Measurements from ENCODE around the gene HMGN2. TPM values are rescaled to one million over a fixed set of nuclear protein-coding genes. Genes with fewer than 3 reads are reported as not detected.

The HMGN2 gene
- total and polyA plus RNA-seq, 10 of the 15 experiments (the other 5 are each of a cell fraction or from before 2014, with no cell fraction given) = 249 to 2,682 (median 694) TPM

- TF ChIP-seq POLR2AphosphoS2 (IDR thresholded peaks at IDR 0.05; ENCODE audit: low read depth, low read length) (peak; percentile 66; the same call in 1 of the 2 replicates), MYB (IDR thresholded peaks at IDR 0.05; ENCODE audit: borderline replicate concordance, low read depth, low read length) (no peak), BCLAF1 (IDR thresholded peaks at IDR 0.05) (no peak), PAX8 (IDR thresholded peaks at IDR 0.05) (no peak), ZBTB40 (IDR thresholded peaks at IDR 0.05; ENCODE audit: borderline replicate concordance) (no peak), RB1 (IDR thresholded peaks at IDR 0.05; ENCODE audit: borderline replicate concordance) (peak; percentile 80), HSF1 (IDR thresholded peaks at IDR 0.05; ENCODE audit: low read depth, low read length) (no peak), SMAD1 (IDR thresholded peaks at IDR 0.05; ENCODE audit: low read depth, partially characterized antibody) (no peak), NR2C2 (IDR thresholded peaks at IDR 0.05; ENCODE audit: borderline replicate concordance, control insufficient read depth, insufficient read length, low read depth) (no peak), RUNX3 (IDR thresholded peaks at IDR 0.05; ENCODE audit: low read length) (peak; percentile 54), KLF5 (IDR thresholded peaks at IDR 0.05; ENCODE audit: partially characterized antibody) (no peak), IKZF2 (IDR thresholded peaks at IDR 0.05) (no peak), EGR1 (IDR thresholded peaks at IDR 0.05; ENCODE audit: borderline replicate concordance in 1 of 2, low read depth in 2 of 2, low read length in 2 of 2) (peak; percentile 29 to 98), BACH1 (IDR thresholded peaks at IDR 0.05; ENCODE audit: borderline replicate concordance) (peak; percentile 72), ZBED1 (IDR thresholded peaks at IDR 0.05; ENCODE audit: borderline replicate concordance) (no peak)
- TF ChIP-seq, protein P1, sequence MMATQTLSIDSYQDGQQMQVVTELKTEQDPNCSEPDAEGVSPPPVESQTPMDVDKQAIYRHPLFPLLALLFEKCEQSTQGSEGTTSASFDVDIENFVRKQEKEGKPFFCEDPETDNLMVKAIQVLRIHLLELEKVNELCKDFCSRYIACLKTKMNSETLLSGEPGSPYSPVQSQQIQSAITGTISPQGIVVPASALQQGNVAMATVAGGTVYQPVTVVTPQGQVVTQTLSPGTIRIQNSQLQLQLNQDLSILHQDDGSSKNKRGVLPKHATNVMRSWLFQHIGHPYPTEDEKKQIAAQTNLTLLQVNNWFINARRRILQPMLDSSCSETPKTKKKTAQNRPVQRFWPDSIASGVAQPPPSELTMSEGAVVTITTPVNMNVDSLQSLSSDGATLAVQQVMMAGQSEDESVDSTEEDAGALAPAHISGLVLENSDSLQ (IDR thresholded peaks at IDR 0.05) = 0 out of 2 replicates have a peak, but pooled peaks have one; percentile 8
- TF ChIP-seq, protein P2, sequence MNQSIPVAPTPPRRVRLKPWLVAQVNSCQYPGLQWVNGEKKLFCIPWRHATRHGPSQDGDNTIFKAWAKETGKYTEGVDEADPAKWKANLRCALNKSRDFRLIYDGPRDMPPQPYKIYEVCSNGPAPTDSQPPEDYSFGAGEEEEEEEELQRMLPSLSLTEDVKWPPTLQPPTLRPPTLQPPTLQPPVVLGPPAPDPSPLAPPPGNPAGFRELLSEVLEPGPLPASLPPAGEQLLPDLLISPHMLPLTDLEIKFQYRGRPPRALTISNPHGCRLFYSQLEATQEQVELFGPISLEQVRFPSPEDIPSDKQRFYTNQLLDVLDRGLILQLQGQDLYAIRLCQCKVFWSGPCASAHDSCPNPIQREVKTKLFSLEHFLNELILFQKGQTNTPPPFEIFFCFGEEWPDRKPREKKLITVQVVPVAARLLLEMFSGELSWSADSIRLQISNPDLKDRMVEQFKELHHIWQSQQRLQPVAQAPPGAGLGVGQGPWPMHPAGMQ (IDR thresholded peaks at IDR 0.05; ENCODE audit: borderline replicate concordance) = no peak
Measured at GRCh38 chr1:26472901-26473845, 933 bp downstream of the HMGN2 start (continued).
